ENCODE measurements around the gene EXD3.

Gene EXD3

GRCh38 chr9:137449931-137450538 is 27.1 kb upstream of the EXD3 start:
- H2BK120ac ChIP-seq (ENCODE audit: low read depth, low read length), result no peak overlapping the region
- H3K79me1 ChIP-seq (ENCODE audit: low read depth, low read length), result peaks cover 10% of the 10 kb centered on the region
- H3K18ac ChIP-seq (ENCODE audit: low read length), result no peak overlapping the region
- no peak overlapping the region for H3K9ac ChIP-seq (ENCODE audit: low read depth, low read length, poor library complexity)
- H2AK5ac ChIP-seq (ENCODE audit: low read depth, low read length), result no peak overlapping the region
- H3K27ac ChIP-seq (replicated peaks; ENCODE audit: low read length), result no peak overlapping the region
- WGBS, 2 donors (ENCODE audit: extremely low coverage in 2 of 2, insufficient read length in 2 of 2, insufficient replicate concordance in 1 of 2), result no CpG with 5 or more reads among the region's 18 CpGs
- H3K4me2 ChIP-seq (ENCODE audit: insufficient read depth, low read length, poor library complexity, severe bottlenecking), result no peak overlapping the region
- H3K27me3 ChIP-seq (ENCODE audit: control insufficient read depth in 3 of 3, insufficient read depth in 3 of 3, low read depth in 1 of 3, low read length in 3 of 3), result no peaks in the 10 kb centered on the region
- peaks cover 15 to 42% of the 10 kb centered on the region in 2 donors for H3K36me3 ChIP-seq (replicated peaks in 1 of 2; ENCODE audit: control insufficient read depth in 2 of 2, insufficient read depth in 2 of 2, low read length in 2 of 2)
- no peak overlapping the region for H4K8ac ChIP-seq (ENCODE audit: low read depth, low read length)
- H2AFZ ChIP-seq (ENCODE audit: low read length), result no peak overlapping the region
- H3K4me1 ChIP-seq (ENCODE audit: control insufficient read depth in 2 of 2, insufficient read depth in 1 of 2, low read depth in 1 of 2, low read length in 2 of 2), result peaks cover 5 to 14% of the 10 kb centered on the region in 2 donors
- H3K4ac ChIP-seq (ENCODE audit: low read length), result no peak overlapping the region
- no peak overlapping the region for H2BK12ac ChIP-seq (ENCODE audit: low read length)
- no peak overlapping the region for H3K4me3 ChIP-seq (ENCODE audit: low read length in 2 of 2)
- H3K23ac ChIP-seq (ENCODE audit: low read depth, low read length, poor library complexity), result no peak overlapping the region
- no peak for DNase-seq (ENCODE audit: low spot score)
- H3K14ac ChIP-seq (ENCODE audit: low read length), result no peak overlapping the region
- H2BK5ac ChIP-seq (ENCODE audit: low read length), result no peak overlapping the region
- H3K9me3 ChIP-seq (replicated peaks in 1 of 2; ENCODE audit: control insufficient read depth in 2 of 2, insufficient read depth in 1 of 2, low read depth in 1 of 2, low read length in 2 of 2), result no peaks in the 10 kb centered on the region
- H4K91ac ChIP-seq (ENCODE audit: low read depth, low read length, poor library complexity), result no peak overlapping the region
- no peak overlapping the region for H2BK15ac ChIP-seq (ENCODE audit: low read length)

- Histone ChIP-seq H4K8ac (ENCODE audit: low read depth, low read length) (no peak overlapping the region), H3K23ac (ENCODE audit: low read depth, low read length, poor library complexity) (no peak overlapping the region), H3K4ac (ENCODE audit: low read length) (no peak overlapping the region), H3K27me3 (ENCODE audit: control insufficient read depth in 3 of 3, insufficient read depth in 3 of 3, low read depth in 1 of 3, low read length in 3 of 3) (no peaks in the 10 kb centered on the region), H3K79me1 (ENCODE audit: low read depth, low read length) (peaks cover 6% of the 10 kb centered on the region), H3K36me3 (replicated peaks in 1 of 2; ENCODE audit: control insufficient read depth in 2 of 2, insufficient read depth in 2 of 2, low read length in 2 of 2) (peaks cover 15 to 35% of the 10 kb centered on the region in 2 donors), H3K14ac (ENCODE audit: low read length) (no peak overlapping the region), H3K4me3 (ENCODE audit: low read length in 2 of 2) (no peak overlapping the region), H2BK120ac (ENCODE audit: low read depth, low read length) (no peak overlapping the region), H3K9ac (ENCODE audit: low read depth, low read length, poor library complexity) (no peak overlapping the region), H3K4me1 (ENCODE audit: control insufficient read depth in 2 of 2, insufficient read depth in 1 of 2, low read depth in 1 of 2, low read length in 2 of 2) (peaks cover 5 to 7% of the 10 kb centered on the region in 2 donors), H2BK12ac (ENCODE audit: low read length) (no peak overlapping the region), H2AFZ (ENCODE audit: low read length) (no peak overlapping the region), H3K18ac (ENCODE audit: low read length) (no peak overlapping the region), H2AK5ac (ENCODE audit: low read depth, low read length) (no peak overlapping the region), H3K9me3 (replicated peaks in 1 of 2; ENCODE audit: control insufficient read depth in 2 of 2, insufficient read depth in 1 of 2, low read depth in 1 of 2, low read length in 2 of 2) (no peaks in the 10 kb centered on the region), H3K27ac (replicated peaks; ENCODE audit: low read length) (no peak overlapping the region), H3K4me2 (ENCODE audit: insufficient read depth, low read length, poor library complexity, severe bottlenecking) (no peak overlapping the region), H4K91ac (ENCODE audit: low read depth, low read length, poor library complexity) (no peak overlapping the region), H2BK5ac (ENCODE audit: low read length) (no peak overlapping the region), H2BK15ac (ENCODE audit: low read length) (no peak overlapping the region)
- DNase-seq (ENCODE audit: low spot score), result no peak
- WGBS, 2 donors (ENCODE audit: extremely low coverage in 2 of 2, insufficient read length in 2 of 2, insufficient replicate concordance in 1 of 2), result no CpG with 5 or more reads among the region's 36 CpGs
Measured at GRCh38 chr9:137449081-137449844, 26.3 kb upstream of the EXD3 start.

DNA sequence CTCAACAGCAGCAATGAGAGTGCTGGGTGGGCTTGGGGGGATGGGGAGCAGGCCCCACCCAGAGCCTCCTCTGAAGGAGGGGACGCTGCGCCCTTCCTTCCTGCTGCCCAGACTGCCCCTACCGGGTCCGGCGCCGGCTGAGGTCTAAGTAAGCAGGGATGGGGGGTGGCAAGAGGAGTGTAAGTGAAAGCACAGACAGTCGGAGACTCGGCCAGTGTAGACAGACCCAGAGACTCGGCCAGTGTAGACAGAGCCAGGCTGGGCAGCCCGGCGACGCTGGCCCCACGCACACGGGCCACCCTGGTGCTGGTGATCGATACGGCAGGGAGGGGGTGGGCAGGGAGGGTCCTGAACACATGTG is 25.6 kb upstream of the EXD3 start:
- H3K4me2 ChIP-seq (ENCODE audit: insufficient read depth, low read length, poor library complexity, severe bottlenecking), result no peak overlapping the region
- no peak overlapping the region for H3K4ac ChIP-seq (ENCODE audit: low read length)
- no peak overlapping the region for H3K9ac ChIP-seq (ENCODE audit: low read depth, low read length, poor library complexity)
- no peak overlapping the region for H4K91ac ChIP-seq (ENCODE audit: low read depth, low read length, poor library complexity)
- H2BK5ac ChIP-seq (ENCODE audit: low read length), result no peak overlapping the region
- H2BK12ac ChIP-seq (ENCODE audit: low read length), result no peak overlapping the region
- H3K79me1 ChIP-seq (ENCODE audit: low read depth, low read length), result peaks cover 5% of the 10 kb centered on the region
- no peak overlapping the region for H3K23ac ChIP-seq (ENCODE audit: low read depth, low read length, poor library complexity)
- H3K4me1 ChIP-seq (ENCODE audit: control insufficient read depth in 2 of 2, insufficient read depth in 1 of 2, low read depth in 1 of 2, low read length in 2 of 2), result peaks cover 5 to 6% of the 10 kb centered on the region in 2 donors
- no peak overlapping the region for H3K18ac ChIP-seq (ENCODE audit: low read length)
- H2AK5ac ChIP-seq (ENCODE audit: low read depth, low read length), result no peak overlapping the region
- H3K27ac ChIP-seq (replicated peaks; ENCODE audit: low read length), result no peak overlapping the region
- no peak overlapping the region for H2AFZ ChIP-seq (ENCODE audit: low read length)
- no peak overlapping the region for H2BK120ac ChIP-seq (ENCODE audit: low read depth, low read length)
- H3K9me3 ChIP-seq (replicated peaks in 1 of 2; ENCODE audit: control insufficient read depth in 2 of 2, insufficient read depth in 1 of 2, low read depth in 1 of 2, low read length in 2 of 2), result no peaks in the 10 kb centered on the region
- no peak for DNase-seq (ENCODE audit: low spot score)
- H3K27me3 ChIP-seq (ENCODE audit: control insufficient read depth in 3 of 3, insufficient read depth in 3 of 3, low read depth in 1 of 3, low read length in 3 of 3), result no peaks in the 10 kb centered on the region
- no peak overlapping the region for H4K8ac ChIP-seq (ENCODE audit: low read depth, low read length)
- no peak overlapping the region for H3K4me3 ChIP-seq (ENCODE audit: low read length in 2 of 2)
- no CpG with 5 or more reads among the region's 16 CpGs for WGBS, 2 donors (ENCODE audit: extremely low coverage in 2 of 2, insufficient read length in 2 of 2, insufficient replicate concordance in 1 of 2)
- no peak overlapping the region for H2BK15ac ChIP-seq (ENCODE audit: low read length)
- H3K36me3 ChIP-seq (replicated peaks in 1 of 2; ENCODE audit: control insufficient read depth in 2 of 2, insufficient read depth in 2 of 2, low read length in 2 of 2), result peaks cover 15 to 32% of the 10 kb centered on the region in 2 donors
- no peak overlapping the region for H3K14ac ChIP-seq (ENCODE audit: low read length)

- Histone ChIP-seq H3K4me2 (ENCODE audit: insufficient read depth, low read length, poor library complexity, severe bottlenecking) (no peak overlapping the region), H3K23ac (ENCODE audit: low read depth, low read length, poor library complexity) (no peak overlapping the region), H3K14ac (ENCODE audit: low read length) (no peak overlapping the region), H4K8ac (ENCODE audit: low read depth, low read length) (no peak overlapping the region), H3K79me1 (ENCODE audit: low read depth, low read length) (peaks cover 5% of the 10 kb centered on the region), H2AFZ (ENCODE audit: low read length) (no peak overlapping the region), H3K27ac (replicated peaks; ENCODE audit: low read length) (no peak overlapping the region), H3K9ac (ENCODE audit: low read depth, low read length, poor library complexity) (no peak overlapping the region), H3K4me3 (ENCODE audit: low read length in 2 of 2) (no peak overlapping the region), H3K27me3 (ENCODE audit: control insufficient read depth in 3 of 3, insufficient read depth in 3 of 3, low read depth in 1 of 3, low read length in 3 of 3) (no peaks in the 10 kb centered on the region), H2BK5ac (ENCODE audit: low read length) (peak overlapping the region; percentile 53), H2AK5ac (ENCODE audit: low read depth, low read length) (no peak overlapping the region), H3K4me1 (ENCODE audit: control insufficient read depth in 2 of 2, insufficient read depth in 1 of 2, low read depth in 1 of 2, low read length in 2 of 2) (peaks cover under 1 to 5% of the 10 kb centered on the region in 2 donors), H3K4ac (ENCODE audit: low read length) (no peak overlapping the region), H3K18ac (ENCODE audit: low read length) (no peak overlapping the region), H4K91ac (ENCODE audit: low read depth, low read length, poor library complexity) (no peak overlapping the region), H2BK120ac (ENCODE audit: low read depth, low read length) (no peak overlapping the region), H2BK12ac (ENCODE audit: low read length) (peak overlapping the region; percentile 41), H3K9me3 (replicated peaks in 1 of 2; ENCODE audit: control insufficient read depth in 2 of 2, insufficient read depth in 1 of 2, low read depth in 1 of 2, low read length in 2 of 2) (no peaks in the 10 kb centered on the region), H3K36me3 (replicated peaks in 1 of 2; ENCODE audit: control insufficient read depth in 2 of 2, insufficient read depth in 2 of 2, low read length in 2 of 2) (peaks cover 14 to 25% of the 10 kb centered on the region in 2 donors), H2BK15ac (ENCODE audit: low read length) (no peak overlapping the region)
- no peak for DNase-seq (ENCODE audit: low spot score)
- WGBS, 2 donors (ENCODE audit: extremely low coverage in 2 of 2, insufficient read length in 2 of 2, insufficient replicate concordance in 1 of 2), result no CpG with 5 or more reads among the region's 27 CpGs
Measured at GRCh38 chr9:137447722-137448601, 25.0 kb upstream of the EXD3 start.
